Measurements from ENCODE around the gene GAGE12J. TPM values are rescaled to one million over a fixed set of nuclear protein-coding genes. Genes with fewer than 3 reads are reported as not detected.
"Not testable (repeated sequence)": the region's sequence is repeated elsewhere in the genome, so short reads cannot be mapped to it uniquely, and the experiment has no call there.

Gene GAGE12J
- total RNA-seq, 3 donors from 2014 or later = not detected

DNA sequence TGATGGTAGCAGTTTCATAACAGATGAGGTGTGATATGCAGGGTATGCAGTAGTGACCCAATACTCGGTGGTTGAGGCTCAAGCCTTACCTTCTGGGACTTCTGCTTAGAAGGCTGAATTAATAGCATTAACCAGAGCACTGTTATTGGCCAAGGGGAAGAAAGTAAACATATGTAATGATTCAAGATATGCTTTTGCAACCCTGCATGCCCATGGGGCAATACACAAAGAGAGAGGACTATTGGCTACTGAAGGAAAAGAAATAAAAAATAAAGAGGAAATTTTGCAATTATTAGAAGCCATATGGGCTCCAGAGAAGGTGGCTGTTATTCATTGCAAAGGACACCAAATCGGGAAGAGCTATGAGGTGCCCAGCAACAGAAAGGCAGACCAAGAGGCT is 9.7 kb upstream of the GAGE12J start:
- no peak for DNase-seq
- no peak for ATAC-seq
- Histone ChIP-seq H3K4me3 (no peak overlapping the region), H3K9me3 (no peaks in the 10 kb centered on the region), H3K4me1 (ENCODE audit: low read depth) (peaks cover 4% of the 10 kb centered on the region), H3K36me3 (ENCODE audit: low read depth) (no peaks in the 10 kb centered on the region)
- intact Hi-C loops (cut with DNase I, micrococcal nuclease) = no loop called here
- TF ChIP-seq, protein P1, sequence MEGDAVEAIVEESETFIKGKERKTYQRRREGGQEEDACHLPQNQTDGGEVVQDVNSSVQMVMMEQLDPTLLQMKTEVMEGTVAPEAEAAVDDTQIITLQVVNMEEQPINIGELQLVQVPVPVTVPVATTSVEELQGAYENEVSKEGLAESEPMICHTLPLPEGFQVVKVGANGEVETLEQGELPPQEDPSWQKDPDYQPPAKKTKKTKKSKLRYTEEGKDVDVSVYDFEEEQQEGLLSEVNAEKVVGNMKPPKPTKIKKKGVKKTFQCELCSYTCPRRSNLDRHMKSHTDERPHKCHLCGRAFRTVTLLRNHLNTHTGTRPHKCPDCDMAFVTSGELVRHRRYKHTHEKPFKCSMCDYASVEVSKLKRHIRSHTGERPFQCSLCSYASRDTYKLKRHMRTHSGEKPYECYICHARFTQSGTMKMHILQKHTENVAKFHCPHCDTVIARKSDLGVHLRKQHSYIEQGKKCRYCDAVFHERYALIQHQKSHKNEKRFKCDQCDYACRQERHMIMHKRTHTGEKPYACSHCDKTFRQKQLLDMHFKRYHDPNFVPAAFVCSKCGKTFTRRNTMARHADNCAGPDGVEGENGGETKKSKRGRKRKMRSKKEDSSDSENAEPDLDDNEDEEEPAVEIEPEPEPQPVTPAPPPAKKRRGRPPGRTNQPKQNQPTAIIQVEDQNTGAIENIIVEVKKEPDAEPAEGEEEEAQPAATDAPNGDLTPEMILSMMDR (IDR thresholded peaks at IDR 0.05) = no peak

DNA sequence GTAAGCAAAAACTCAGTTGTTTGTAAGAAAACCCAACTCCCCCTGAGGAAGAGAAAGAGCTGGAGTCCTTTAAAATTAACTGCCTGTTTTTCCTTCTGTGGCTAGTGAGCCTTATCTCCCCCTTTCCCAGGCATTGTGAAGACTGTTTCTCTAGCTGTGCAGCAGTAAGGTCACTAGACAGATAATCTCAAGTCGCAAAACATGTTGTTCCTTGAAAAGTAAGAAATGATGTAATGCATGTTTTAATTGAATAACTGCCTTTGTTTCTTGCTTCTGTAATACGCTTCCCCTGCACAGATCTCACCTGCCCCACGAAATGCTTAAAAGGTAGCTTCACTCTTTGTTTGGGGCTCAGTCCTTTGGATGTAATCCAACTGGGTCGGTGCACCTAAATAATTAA is 5.8 kb upstream of the GAGE12J start:
- no peaks in the 10 kb centered on the region for H3K9me3 ChIP-seq
- no peaks in the 10 kb centered on the region for H3K4me1 ChIP-seq (ENCODE audit: low read depth)
- intact Hi-C loops (cut with DNase I, micrococcal nuclease) = no loop called here
- ATAC-seq (no peak), DNase-seq (no peak)
- TF ChIP-seq, protein P1 (IDR thresholded peaks at IDR 0.05) = no peak
- no peak overlapping the region for H3K4me3 ChIP-seq
- no peaks in the 10 kb centered on the region for H3K36me3 ChIP-seq (ENCODE audit: low read depth)

DNA sequence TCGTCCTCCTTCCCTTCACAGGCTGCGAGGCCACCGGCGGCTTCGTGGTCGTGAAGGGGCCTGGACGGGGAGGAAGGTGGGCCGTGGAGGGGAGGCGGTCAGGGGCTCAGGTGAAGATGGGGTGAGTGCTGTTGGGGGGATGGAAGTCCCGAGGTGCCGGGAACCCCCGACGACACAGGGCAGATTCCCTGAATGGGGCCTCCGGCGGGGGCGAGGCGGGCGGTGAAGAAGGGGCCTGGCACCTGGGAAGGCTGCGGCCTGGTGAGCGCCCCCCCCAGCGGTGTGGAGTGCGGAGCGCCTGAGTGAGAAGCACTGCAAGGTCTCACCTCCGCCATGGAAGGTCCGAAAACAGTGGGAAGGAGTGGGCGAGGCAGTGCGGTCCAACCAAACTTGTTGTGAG is 429 bp downstream of the GAGE12J start:
- H3K9me3 ChIP-seq; H3K36me3 ChIP-seq (ENCODE audit: low read depth); H3K4me3 ChIP-seq; DNase-seq; H3K4me1 ChIP-seq (ENCODE audit: low read depth); ATAC-seq; intact Hi-C loops (cut with DNase I, micrococcal nuclease): not testable (repeated sequence)

DNA sequence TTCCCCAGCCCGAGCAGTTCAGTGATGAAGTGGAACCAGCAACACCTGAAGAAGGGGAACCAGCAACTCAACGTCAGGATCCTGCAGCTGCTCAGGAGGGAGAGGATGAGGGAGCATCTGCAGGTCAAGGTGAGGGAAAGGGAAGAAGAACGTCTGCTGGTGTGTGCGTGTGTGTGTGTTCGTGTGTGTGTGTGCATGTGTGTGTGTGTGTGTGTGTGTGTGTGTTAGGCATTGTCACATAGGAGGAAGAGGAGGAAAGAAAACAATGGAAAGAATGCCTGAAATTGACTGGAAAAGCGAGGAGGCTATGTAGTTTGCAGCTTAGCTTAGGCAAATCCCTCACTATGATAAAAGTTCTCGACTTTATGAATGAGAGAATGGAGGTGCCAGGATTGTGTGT is 1.9 kb downstream of the GAGE12J start:
- intact Hi-C loops (cut with DNase I, micrococcal nuclease); H3K36me3 ChIP-seq (ENCODE audit: low read depth); H3K4me1 ChIP-seq (ENCODE audit: low read depth); H3K9me3 ChIP-seq; DNase-seq; H3K4me3 ChIP-seq; ATAC-seq: not testable (repeated sequence)

DNA sequence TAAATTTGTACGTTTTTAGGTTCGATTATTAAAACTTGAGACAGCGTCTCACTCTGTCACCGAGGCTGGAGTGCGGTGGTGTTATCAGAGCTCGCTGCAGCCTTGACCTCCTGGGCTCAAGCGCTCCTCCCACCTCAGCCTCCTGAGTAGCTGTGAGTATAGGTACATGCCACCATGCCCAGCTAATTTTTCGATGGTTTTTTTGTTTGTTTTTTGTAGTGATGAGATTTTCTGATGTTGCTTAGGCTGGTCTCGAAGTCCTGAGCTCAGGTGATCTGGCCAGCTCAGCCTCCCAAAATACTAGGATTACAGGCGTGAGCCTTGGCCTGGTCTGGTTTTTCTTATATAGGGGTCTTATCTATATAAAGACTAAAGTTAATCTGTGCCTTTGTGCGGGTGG is 8.6 kb downstream of the GAGE12J start:
- intact Hi-C loops (cut with DNase I, micrococcal nuclease); H3K36me3 ChIP-seq (ENCODE audit: low read depth); H3K4me1 ChIP-seq (ENCODE audit: low read depth): not testable (repeated sequence)

DNA sequence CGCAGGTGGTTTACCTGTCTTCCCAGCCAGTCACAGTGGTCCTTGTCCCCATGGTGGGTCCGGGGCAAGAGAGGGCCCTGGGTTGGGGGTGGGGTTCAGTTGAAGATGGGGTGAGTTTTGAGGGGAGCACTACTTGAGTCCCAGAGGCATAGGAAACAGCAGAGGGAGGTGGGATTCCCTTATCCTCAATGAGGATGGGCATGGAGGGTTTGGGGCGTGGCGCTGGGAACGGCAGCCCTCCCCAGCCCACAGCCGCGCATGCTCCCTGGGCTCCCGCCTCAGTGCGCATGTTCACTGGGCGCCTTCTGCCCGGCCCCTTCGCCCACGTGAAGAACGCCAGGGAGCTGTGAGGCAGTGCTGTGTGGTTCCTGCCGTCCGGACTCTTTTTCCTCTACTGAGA is 9.4 kb downstream of the GAGE12J start, which contains the start of gene GAGE13:
GAGE13 (plus strand) TSS at position 301 of the 400 bp plus-strand sequence. CDS start 1,156 bp downstream, outside the sequence.
- DNase-seq; H3K4me1 ChIP-seq (ENCODE audit: low read depth); H3K36me3 ChIP-seq (ENCODE audit: low read depth); H3K9me3 ChIP-seq; ATAC-seq; intact Hi-C loops (cut with DNase I, micrococcal nuclease); H3K4me3 ChIP-seq: not testable (repeated sequence)

More for the DNA sequence above, 8.6 kb downstream of the GAGE12J start:
- not testable (repeated sequence) for DNase-seq, ATAC-seq, H3K9me3 ChIP-seq, H3K4me3 ChIP-seq

DNA sequence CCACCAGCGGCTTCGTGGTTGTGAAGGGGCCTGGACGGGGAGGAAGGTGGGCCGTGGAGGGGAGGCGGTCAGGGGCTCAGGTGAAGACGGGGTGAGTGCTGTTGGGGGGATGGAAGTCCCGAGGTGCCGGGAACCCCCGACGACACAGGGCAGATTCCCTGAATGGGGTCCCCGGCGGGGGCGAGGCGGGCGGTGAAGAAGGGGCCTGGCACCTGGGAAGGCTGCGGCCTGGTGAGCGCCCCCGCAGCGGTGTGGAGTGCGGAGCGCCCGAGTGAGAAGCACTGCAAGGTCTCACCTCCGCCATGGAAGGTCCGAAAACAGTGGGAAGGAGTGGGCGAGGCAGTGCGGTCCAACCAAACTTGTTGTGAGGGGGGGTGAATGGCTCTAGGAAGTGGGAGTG is 10.0 kb downstream of the GAGE12J start:
- DNase-seq; H3K36me3 ChIP-seq (ENCODE audit: low read depth); H3K4me3 ChIP-seq; ATAC-seq; intact Hi-C loops (cut with DNase I, micrococcal nuclease); H3K9me3 ChIP-seq; H3K4me1 ChIP-seq (ENCODE audit: low read depth): not testable (repeated sequence)

DNA sequence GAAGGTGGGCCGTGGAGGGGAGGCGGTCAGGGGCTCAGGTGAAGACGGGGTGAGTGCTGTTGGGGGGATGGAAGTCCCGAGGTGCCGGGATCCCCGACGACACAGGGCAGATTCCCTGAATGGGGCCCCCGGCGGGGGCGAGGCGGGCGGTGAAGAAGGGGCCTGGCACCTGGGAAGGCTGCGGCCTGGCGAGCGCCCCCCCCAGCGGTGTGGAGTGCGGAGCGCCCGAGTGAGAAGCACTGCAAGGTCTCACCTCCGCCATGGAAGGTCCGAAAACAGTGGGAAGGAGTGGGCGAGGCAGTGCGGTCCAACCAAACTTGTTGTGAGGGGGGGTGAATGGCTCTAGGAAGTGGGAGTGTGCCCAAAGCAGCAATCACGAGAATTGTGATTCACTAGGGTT is 19.6 kb downstream of the GAGE12J start:
- DNase-seq; H3K4me3 ChIP-seq; H3K36me3 ChIP-seq (ENCODE audit: low read depth); ATAC-seq; intact Hi-C loops (cut with DNase I, micrococcal nuclease); H3K9me3 ChIP-seq; H3K4me1 ChIP-seq (ENCODE audit: low read depth): not testable (repeated sequence)

DNA sequence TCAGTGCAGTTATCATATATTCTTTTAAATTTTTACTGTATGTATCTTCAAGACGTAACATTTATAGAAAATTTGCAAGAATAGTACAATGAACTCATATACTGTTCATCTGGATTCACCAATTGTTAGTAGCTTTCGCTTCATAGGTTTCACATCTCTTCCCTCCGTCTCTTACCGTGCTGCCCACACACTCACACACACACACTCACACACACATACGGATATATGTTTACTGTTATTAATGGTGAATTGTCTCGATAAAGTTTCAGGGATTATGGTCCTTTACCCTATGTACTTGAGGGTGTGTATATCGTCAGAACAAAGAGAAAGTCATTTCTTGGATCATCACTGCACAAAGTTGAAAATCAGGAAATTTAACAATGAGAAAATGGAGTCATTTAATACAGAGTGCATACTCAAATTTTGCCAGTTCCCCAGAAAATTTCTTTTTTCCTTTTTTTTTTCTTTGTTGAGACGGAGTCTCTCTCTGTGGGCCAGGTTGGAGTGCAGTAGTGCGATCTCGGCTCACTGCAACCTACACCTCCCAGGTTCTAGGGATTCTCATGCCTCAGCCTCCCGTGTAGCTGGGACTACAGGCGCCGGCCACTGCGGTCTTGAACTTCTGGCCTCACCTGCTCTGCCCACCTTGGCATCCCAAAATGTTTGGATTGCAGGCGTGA is 22.8 kb downstream of the GAGE12J start:
- intact Hi-C loops (cut with DNase I, micrococcal nuclease); DNase-seq; H3K9me3 ChIP-seq; H3K4me1 ChIP-seq (ENCODE audit: low read depth); H3K4me3 ChIP-seq; H3K36me3 ChIP-seq (ENCODE audit: low read depth); ATAC-seq: not testable (repeated sequence)

DNA sequence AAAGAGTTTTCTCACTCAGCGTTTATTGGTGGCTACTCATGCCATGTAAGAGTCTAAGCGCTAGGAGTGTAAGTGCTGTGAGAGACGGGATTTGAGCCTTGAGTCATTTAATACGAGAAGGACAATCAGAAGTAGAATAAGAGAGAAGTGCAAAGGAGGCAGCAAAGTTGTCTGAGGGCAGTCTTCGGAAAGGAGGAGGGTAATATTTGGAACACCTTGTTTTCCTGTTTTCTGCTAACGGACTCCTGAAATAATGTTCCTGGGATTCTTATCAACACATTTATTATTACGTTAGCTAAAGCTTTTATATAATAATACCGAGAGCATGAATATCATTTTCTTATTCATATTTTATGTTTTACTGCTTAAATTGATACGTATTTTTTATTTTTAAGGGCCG is 23.6 kb downstream of the GAGE12J start:
- H3K4me3 ChIP-seq; H3K4me1 ChIP-seq (ENCODE audit: low read depth); H3K36me3 ChIP-seq (ENCODE audit: low read depth); DNase-seq; H3K9me3 ChIP-seq; intact Hi-C loops (cut with DNase I, micrococcal nuclease); ATAC-seq: not testable (repeated sequence)

DNA sequence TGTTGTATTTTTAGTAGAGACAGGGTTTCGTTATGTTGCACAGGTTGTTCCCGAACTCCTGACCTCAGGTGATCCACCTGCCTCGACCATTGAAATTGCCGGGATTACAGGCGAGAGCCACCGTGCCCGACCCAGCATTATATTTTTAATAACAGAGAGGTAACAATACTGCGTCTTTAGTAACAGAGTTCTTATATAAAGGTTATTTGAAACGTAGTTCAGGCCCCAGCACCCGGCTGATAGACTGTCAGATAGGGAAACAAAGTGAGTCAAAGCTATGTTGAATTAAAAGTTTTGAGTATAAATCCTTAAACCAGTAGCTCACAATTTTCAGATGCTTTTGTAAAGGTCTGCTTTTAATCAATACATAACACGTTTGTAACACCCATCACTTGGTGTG is 24.3 kb downstream of the GAGE12J start:
- H3K36me3 ChIP-seq (ENCODE audit: low read depth); H3K4me1 ChIP-seq (ENCODE audit: low read depth); DNase-seq; H3K4me3 ChIP-seq; ATAC-seq; intact Hi-C loops (cut with DNase I, micrococcal nuclease); H3K9me3 ChIP-seq: not testable (repeated sequence)
